GM11168 (cell line): ENCODE data around the gene CYP3A7.
"Not testable (repeated sequence)": the region's sequence is repeated elsewhere in the genome, so short reads cannot be mapped to it uniquely, and the experiment has no call there.

Experiments used
- in situ Hi-C: fragments of 300-500 bp; cut with MboI; formaldehyde crosslinking; loops from one replicate; pipeline ENCODE4 v1.12.0; 2022; ENCODE audit warnings: low sequenced_read_pairs; ENCODE audit not compliant: unreplicated experiment

CYP3A7 gene

GRCh38 chr7:99713995-99714570 is 20.9 kb downstream of the CYP3A7 start:
- in situ Hi-C loops = no loop called here

DNA sequence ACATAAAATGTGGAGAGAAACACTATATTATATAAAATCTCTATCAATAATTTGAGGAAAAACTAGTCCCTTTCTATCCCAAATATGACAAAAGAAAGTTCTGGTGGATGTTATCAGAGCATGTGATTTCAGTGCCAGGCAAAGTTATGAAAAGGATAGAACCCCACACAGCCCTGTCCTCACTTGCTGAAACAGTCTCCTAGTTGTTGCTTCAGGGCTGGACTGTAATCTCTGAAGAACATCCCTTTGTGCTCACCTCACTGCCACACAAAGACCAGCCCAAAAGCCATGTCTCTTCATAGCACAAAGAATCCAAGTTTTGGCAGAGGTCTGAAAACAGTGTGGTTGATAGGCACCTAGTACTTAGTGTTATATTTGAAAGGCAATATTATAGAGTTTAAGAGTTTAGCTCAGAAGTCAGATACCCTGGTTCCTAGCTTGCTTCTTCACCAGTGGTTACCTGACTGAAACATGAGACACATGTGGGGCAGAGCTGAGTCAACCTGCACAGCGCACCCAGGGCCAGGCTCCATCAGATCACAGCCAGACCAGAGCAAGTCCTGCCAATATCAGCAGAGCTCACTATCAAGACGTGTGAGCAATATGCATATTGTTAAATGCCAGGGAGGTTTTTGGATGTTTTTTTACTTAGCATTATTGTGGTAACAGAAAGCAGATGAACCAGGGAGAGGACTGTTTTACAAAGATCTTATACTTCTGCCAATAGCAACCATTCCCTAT is 25.0 kb downstream of the CYP3A7 start:
- in situ Hi-C loops = no loop called here

- in situ Hi-C loops = no loop called here
Observed at GRCh38 chr7:99709260-99709659, 25.7 kb downstream of the CYP3A7 start.

- in situ Hi-C loops = no loop called here
Observed at GRCh38 chr7:99707096-99707495, 27.9 kb downstream of the CYP3A7 start.

DNA sequence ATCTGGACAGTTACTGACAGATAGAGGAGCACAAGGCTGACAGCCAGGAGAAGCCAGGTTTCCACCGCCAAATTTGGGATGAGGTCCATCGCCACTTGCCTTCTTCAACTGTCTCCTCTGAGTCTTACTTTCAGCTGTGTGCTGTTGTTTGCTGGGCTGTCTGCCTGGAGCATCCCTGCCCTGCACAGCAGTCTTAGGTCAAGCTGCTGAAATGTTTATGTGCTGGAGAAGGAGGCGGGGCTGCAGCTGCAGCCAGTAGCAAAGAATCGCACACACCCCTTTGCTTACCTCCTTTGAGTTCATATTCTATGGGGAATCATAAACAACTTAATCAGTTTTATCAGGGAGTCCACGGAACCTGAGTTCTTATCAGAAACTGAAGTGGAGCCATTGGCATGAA is 35.0 kb downstream of the CYP3A7 start:
- in situ Hi-C loops = no loop called here

DNA sequence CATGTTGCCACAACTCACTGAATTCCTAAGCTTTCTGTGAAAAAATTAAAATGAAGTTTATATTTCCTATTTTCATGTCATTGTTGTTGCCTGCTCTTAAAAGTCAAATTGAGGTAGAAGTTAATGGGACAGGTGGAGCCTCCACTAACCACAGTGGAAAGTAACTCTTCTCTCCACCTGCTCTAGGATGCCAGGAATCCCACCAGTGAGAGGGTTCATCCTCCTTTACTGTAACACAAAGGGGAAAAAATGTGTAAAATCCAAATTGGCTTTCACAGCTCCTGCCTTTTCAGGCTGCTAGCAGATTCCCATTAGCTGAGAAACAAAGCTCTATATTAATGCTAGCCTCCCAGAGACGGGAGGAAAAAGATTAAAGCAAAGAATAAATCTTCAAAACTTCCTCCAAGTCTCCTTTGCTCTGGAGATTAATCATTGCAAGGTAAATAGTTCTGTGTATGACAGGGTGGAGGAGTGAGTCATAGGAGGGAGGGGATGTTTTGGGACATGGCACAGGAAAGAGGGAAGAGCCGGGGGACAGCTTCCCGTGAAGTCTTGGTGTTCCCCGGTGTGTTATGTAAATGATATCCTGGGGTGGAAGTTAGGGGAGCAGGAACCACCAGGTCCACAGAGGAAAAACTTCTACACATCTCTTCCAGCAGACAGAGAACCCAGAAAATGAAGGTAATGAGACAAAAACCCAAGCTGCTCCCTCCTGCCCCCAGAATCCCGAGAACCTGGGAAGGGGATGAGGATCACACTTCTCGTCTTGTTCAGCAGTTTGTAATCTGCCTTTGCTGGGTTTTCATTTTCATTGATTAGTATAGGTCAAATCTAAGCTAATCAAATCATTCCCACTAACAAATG is 35.9 kb downstream of the CYP3A7 start:
- in situ Hi-C loops = not testable (repeated sequence)

DNA sequence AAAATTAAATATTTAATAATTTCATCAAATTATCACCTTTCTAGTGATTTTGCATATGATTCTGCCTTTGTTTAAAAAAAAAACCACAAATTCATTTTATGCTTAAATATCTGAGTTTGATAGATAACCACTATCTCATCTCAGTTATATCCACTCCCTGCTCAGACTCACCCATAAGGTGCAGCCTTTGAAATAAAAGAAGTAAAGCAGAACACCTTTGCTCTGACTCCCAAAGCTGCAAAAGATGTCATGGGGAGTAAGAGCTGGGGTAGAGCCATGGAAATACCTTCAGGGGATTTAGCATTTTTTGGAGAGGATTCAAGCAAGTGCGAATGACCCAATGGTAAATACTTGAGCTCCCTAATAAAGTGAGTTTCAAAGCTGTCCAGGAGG is 40.1 kb downstream of the CYP3A7 start:
- in situ Hi-C loops = no loop called here

GRCh38 chr7:99694201-99694911 is 40.6 kb downstream of the CYP3A7 start:
- in situ Hi-C loops = no loop called here

DNA sequence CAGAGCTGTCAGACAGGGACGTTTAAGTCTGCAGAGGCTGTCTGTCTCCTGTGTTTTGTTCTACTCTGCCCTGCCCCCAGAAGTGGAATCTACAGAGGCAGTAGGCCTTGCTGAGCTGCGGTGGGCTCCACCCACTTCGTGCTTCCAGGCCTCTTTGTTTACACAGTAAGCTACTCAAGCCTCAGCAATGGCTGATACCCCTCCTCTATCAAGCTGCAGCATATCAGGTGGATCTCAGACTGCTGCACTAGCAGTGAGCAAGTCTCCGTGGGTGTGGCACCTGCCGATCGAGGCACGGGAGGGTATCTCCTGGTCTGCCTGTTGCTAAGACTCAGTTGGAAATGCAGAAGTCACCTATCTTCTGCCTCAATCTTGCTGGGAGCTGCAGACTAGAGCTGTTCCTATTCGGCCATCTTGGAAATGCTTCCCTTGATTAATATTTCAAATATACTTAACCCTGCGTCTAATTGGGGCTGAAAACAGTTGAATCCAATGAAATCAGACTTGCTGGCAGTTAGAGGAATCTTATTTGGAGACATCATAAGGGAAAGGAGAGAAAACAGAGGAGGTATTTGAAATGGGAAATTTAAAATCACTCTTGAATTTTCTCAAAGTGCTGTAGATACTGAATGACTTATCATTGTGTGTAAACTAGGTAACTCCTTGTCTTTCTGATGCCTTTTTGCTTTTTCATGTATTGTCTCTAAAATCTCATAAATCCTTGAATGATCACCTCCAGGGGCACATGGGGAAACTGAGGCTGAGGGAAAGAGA is 41.4 kb downstream of the CYP3A7 start:
- in situ Hi-C loops = no loop called here

- in situ Hi-C loops = no loop called here
Observed at GRCh38 chr7:99693100-99693426, 41.9 kb downstream of the CYP3A7 start.

- in situ Hi-C loops = not testable (repeated sequence)
Observed at GRCh38 chr7:99692563-99692962, 42.4 kb downstream of the CYP3A7 start.

DNA sequence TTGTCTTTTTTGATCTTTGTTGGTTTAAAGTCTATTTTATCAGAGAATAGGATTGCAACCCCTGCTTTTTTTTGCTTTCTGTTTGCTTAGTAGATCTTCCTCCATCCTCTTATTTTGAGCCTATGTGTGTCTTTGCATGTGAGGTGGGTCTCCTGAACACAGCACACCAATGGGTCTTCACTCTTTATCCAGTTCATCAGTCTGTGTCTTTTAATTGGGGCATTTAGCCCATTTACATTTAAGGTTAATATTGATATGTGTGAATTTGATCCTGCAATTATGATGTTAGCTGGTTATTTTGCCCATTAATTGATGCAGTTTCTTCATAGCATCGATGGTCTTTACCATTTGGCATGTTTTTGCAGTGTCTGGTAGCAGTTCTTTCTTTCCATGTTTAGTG is 43.3 kb downstream of the CYP3A7 start:
- in situ Hi-C loops = not testable (repeated sequence)

DNA sequence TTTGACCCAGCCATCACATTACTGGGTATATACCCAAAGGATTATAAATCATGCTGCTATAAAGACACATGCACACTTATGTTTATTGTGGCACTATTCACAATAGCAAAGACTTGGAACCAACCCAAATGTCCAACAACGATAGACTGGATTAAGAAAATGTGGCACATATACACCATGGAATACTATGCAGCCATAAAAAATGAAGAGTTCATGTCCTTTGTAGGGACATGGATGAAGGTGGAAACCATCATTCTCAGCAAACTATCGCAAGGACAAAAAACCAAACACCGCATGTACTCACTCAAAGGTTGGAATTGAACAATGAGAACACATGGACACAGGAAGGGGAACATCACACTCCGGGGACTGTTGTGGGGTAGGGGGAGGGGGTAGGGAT is 44.1 kb downstream of the CYP3A7 start:
- in situ Hi-C loops = not testable (repeated sequence)

- in situ Hi-C loops = not testable (repeated sequence)
Observed at GRCh38 chr7:99685871-99686608, 49.0 kb downstream of the CYP3A7 start.

- in situ Hi-C loops = no loop called here
Observed at GRCh38 chr7:99685129-99685758, 49.8 kb downstream of the CYP3A7 start.

- in situ Hi-C loops = no loop called here
Observed at GRCh38 chr7:99679400-99680191, 55.4 kb downstream of the CYP3A7 start, which contains the start of gene CYP3A5. TSS of gene CYP3A5 (minus strand) at chr7:99679996. CDS start at chr7:99679896, 100 bp downstream.

DNA sequence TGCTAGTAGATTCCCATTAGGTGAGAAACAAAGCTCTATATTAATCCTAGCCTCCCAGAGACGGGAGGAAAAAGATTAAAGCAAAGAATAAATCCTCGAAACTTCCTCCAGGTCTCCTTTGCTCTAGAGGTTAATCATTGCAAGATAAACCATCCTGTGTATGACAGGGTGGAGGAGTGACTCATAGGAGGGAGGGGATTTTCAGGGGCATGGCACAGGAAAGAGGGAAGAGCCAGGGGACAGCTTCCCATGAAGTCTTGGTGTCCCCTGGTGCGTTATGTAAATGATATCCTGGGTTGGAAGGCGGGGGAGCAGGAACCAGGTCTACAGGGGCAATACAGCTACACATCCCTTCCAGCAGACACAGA is 56.0 kb downstream of the CYP3A7 start:
- in situ Hi-C loops = no loop called here

GRCh38 chr7:99677648-99678045 is 57.3 kb downstream of the CYP3A7 start:
- in situ Hi-C loops = no loop called here
